ENCODE data around the gene CNKSR1.

The CNKSR1 gene

GRCh38 chr1:26182383-26182696, 5.0 kb downstream of the CNKSR1 start:
- in situ Hi-C loops (cut with MboI; ENCODE audit: low sequenced_read_pairs): no loop called here

GRCh38 chr1:26184086-26184485, 6.8 kb downstream of the CNKSR1 start:
- in situ Hi-C loops (cut with MboI; ENCODE audit: low sequenced_read_pairs): no loop called here

GRCh38 chr1:26184883-26185282, 7.6 kb downstream of the CNKSR1 start:
- in situ Hi-C loops (cut with MboI; ENCODE audit: low sequenced_read_pairs): no loop called here

DNA sequence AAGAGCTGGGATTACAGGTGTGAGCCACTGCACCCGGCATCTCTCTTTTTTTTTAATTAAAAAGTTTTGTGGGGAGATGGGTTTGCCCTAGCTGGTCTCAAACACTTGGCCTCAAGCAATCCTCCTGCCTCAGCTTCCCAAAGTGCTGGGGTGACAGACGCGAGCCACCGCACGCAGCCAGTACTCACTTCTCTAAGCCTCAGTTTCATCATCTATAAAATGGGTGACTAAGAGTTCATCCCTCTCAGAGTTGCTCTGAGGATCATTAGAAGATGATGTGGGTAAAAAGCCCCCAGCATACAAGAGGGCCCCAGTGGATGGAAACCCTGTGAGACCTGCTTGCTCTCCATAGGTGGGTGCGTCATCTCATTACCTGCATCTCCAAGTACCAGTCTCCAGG, 10.6 kb downstream of the CNKSR1 start:
- in situ Hi-C loops (cut with MboI; ENCODE audit: low sequenced_read_pairs): no loop called here

- in situ Hi-C loops (cut with MboI; ENCODE audit: low sequenced_read_pairs): no loop called here
These were observed 11.2 kb downstream of the CNKSR1 start for GRCh38 chr1:26188477-26188876.

DNA sequence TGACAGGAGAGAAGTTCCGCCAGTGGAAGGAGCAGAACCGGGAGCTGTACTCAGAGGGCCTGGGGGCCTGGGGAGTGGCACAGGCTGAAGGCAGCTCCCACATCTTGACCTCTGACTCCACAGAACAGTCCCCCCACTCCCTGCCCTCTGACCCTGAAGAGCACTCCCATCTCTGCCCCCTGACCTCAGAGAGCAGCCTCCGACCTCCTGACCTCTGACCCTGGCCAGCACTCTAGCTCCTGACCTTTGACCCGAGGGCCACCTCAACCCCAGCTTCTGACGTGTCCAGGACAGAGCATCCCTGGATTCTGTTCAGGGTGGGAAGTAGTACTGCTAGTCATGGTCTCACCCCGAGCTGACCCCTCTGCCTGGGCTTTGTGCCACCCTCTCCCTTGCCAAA, 12.0 kb downstream of the CNKSR1 start:
- in situ Hi-C loops (cut with MboI; ENCODE audit: low sequenced_read_pairs): no loop called here

GRCh38 chr1:26189751-26190275, 12.5 kb downstream of the CNKSR1 start:
- in situ Hi-C loops (cut with MboI; ENCODE audit: low sequenced_read_pairs): no loop called here

DNA sequence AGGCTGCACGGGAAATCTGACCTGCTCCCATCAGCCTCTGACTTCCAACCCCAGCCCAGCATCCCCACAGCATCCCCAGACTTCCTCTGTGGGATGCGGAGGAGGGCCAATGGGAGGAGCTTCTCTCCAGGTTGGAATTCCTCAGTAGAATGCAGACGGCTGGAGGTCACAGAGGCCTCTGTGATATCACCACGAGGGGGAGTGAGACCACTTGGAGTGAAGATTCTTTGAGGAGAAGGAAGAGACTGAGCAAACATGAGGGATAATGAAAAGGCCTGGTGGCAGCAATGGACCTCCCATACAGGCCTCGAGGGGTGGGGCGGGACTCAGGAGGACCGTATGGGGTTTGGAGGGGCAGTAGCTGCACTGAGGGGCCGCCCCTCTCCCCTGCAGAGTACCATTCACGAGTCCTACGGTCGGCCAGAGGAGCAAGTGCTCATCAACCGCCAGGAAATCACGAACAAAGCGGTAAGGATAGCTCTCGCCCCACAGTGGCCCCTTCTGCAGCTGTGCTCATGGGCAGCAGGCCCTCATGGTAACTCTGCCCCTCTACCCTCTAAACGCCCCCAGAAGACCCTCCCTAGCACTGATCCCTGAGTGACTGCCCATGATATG, 13.2 kb downstream of the CNKSR1 start, which contains the start of gene CATSPER4:
Gene CATSPER4 (plus strand): TSS at position 230 of the 615 bp plus-strand sequence. CDS start 26 bp downstream, at position 256.
- in situ Hi-C loops (cut with MboI; ENCODE audit: low sequenced_read_pairs): no loop called here

DNA sequence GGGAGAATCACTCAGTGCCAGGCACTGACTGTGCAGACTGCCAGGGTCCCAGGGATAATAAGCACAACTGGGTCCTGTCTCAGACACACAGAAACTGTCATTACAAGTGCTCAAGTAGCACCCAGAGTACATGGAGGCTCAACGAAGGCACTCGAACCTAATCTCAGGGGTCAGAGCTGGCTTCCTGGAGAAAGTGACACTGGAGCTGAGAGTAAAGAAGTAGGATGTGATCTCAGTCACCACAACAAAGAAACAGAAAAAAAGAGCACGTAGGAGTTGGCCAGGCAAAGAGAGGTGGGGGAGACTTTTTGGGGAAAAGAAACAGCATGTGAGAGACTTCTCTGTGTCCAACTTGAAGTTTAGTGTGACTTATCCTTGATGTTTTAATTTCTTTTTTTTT, 14.4 kb downstream of the CNKSR1 start:
- in situ Hi-C loops (cut with MboI; ENCODE audit: low sequenced_read_pairs): no loop called here

- in situ Hi-C loops (cut with MboI; ENCODE audit: low sequenced_read_pairs): no loop called here
These were observed 18.5 kb downstream of the CNKSR1 start for GRCh38 chr1:26195805-26196204.

DNA sequence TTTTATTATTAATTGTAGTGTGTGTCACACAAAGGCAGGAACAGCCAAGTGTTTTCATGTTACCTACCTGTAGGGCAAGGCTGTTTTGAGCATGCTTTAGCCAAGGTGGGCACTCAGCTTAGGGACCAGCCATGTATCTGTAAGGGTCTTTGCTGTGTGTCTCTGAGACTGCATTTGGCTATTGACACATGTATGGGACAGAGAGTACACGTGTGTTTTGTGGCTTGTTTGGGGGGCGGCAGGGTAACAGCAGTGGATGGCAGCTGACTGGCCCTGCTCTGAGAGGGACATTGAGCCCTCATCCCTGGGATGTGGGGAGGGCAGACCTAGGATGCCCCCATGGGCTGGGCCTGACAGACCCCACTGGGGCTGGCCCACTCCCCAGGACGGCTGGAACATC, 20.0 kb downstream of the CNKSR1 start:
- in situ Hi-C loops (cut with MboI; ENCODE audit: low sequenced_read_pairs): no loop called here

DNA sequence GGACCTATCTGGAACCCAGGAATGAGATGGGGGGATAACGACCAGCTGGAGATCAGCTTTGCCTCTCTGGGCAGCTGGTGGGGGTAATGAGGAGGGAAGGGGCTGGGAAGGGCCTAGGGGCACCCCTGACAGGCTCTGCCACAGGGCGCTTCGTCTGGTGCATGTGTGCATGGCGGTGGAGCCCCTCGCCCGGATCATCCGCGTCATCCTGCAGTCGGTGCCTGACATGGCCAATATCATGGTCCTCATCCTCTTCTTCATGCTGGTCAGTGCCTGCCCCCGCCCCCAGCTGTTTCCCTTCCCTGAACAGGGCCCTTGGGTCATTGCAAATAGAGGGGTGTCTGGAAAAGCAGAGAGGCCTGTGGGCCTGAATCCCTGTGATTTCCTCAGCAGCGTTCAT, 20.5 kb downstream of the CNKSR1 start:
- in situ Hi-C loops (cut with MboI; ENCODE audit: low sequenced_read_pairs): no loop called here

DNA sequence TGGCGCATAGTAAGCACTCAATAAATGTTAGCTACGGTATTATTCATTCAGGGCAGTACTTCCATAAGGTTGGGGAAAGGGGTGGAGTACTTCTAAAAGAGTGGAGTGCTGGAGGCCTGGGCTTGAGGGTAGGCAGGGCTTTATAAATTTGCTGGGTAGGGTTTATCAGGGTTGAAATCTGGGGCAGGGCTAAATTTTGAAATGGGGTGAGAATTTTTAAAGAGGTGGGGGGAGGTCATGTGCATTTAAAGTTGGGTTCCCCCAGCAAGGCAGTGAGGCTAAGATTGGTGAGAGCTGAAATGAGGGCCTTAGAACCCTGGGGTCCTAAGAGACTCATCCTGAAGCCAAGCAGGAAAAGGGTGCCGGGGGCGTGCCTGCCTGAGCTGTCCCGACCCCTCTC, 23.1 kb downstream of the CNKSR1 start:
- in situ Hi-C loops (cut with MboI; ENCODE audit: low sequenced_read_pairs): no loop called here

DNA sequence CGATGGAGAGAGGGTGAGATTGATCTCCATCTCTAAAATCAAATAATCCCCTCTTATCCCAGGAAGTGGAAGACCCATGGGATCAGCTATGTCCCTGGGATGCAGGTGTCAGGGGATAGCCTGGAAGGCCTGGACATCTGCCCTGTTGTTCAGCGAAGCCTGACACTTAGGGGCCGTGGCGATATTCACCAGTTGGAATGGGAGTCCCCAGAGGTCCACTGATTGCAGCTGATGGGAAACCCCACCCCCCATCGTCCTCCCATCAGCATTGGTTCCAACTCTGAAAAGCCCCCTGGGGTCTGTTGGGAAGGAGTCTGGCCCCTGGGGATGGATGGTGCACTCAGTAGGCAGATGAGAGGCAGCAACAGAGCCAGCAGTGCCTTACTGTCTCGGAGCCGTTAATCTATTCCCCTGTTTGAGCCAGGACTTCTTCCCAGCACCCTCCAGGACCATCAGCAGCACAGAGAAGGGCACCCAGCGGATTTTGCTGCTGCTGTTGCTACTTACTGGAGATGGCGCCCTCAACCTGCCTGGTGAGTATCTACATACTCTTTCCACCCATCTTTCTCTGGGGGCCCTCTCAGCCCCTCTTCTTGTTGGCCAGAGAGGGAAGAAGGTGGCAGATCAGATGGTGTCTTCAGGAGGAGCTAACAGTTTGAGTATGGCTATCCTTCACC, 26.5 kb downstream of the CNKSR1 start:
- in situ Hi-C loops (cut with MboI; ENCODE audit: low sequenced_read_pairs): no loop called here

DNA sequence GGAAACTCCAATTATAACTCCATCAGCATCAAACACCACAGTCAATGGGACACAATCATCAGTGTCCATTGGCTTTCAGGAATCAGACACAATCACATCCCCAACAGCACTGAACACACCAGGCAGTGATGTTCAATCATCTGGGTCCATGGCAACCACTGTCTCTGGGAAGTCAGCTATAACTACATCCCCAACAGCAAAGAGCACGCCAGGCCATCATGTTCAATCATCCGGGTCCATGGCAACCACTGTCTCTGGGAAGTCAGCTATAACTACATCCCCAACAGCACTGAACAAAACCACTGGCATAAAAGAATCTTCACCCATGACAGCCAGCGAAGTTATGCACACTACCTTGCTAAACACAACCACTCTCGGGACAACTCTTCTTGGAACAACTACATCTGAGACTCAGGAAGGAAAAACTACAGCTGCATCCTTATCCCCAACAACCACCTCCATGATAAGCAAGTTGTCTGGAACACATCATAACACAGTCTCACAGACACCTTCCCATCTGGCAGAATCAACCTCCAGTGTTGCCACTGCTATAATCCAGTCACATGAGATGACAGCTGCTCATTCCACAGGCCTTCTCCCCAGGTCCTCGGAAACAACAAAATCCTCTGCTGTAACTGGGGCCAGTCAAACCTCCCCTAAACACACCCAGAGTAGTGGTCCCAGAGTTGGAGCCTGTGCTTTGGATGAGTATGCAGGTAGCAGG, 33.0 kb downstream of the CNKSR1 start:
- in situ Hi-C loops (cut with MboI; ENCODE audit: low sequenced_read_pairs): no loop called here

DNA sequence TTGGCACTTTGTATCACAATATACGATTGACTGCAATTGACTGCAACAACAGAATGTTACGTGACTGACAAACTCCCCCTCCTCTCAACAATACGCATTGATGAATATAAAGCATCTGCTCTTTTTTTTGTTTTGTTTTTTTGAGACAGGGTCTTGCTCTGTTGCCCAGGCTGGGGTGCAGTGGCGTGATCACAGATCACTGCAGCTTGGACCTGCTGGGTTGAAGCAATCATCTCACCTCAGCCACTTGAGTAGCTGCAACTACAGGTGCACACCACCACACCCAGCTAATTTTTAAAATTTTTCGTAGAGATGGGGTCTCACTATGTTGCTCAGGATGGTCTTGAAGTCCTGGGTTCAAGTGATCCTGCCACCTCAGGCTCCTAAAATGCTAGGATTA, 35.4 kb downstream of the CNKSR1 start:
- in situ Hi-C loops (cut with MboI; ENCODE audit: low sequenced_read_pairs): no loop called here

GRCh38 chr1:26213335-26213905, 36.1 kb downstream of the CNKSR1 start:
- in situ Hi-C loops (cut with MboI; ENCODE audit: low sequenced_read_pairs): no loop called here

- in situ Hi-C loops (cut with MboI; ENCODE audit: low sequenced_read_pairs): no loop called here
These were observed 38.0 kb downstream of the CNKSR1 start for GRCh38 chr1:26215246-26215645.

- in situ Hi-C loops (cut with MboI; ENCODE audit: low sequenced_read_pairs): no loop called here
These were observed 41.7 kb downstream of the CNKSR1 start for GRCh38 chr1:26218906-26219494.

GRCh38 chr1:26220199-26220912, 43.1 kb downstream of the CNKSR1 start:
- in situ Hi-C loops (cut with MboI; ENCODE audit: low sequenced_read_pairs): no loop called here

GRCh38 chr1:26221094-26221493, 43.8 kb downstream of the CNKSR1 start:
- in situ Hi-C loops (cut with MboI; ENCODE audit: low sequenced_read_pairs): no loop called here
